ENCODE measurements around the gene SLMAP. TPM values are rescaled to one million over a fixed set of nuclear protein-coding genes. Genes with fewer than 3 reads are reported as not detected.
A peak's percentile ranks its signal among the peaks of the same experiment; 100 is the strongest.

Gene SLMAP
- total RNA-seq, 1 donor from 2014 or later: 71.4 TPM

- no peaks in the 10 kb centered on the region for H3K27me3 ChIP-seq (ENCODE audit: insufficient read depth, low read length)
- H3K9me3 ChIP-seq (ENCODE audit: insufficient read depth, low read depth, low read length): no peaks in the 10 kb centered on the region
- no peak overlapping the region for H2AFZ ChIP-seq (ENCODE audit: low read depth, low read length)
- DNase-seq (ENCODE audit: low read depth): no peak
- no peak overlapping the region for H3K4me2 ChIP-seq (ENCODE audit: low read length)
- no peak overlapping the region for H3K27ac ChIP-seq (ENCODE audit: low read depth, low read length)
- TF ChIP-seq CTCF (IDR thresholded peaks at IDR 0.05; ENCODE audit: insufficient read depth, low read depth, low read length) (no peak), EZH2 (IDR thresholded peaks at IDR 0.05; ENCODE audit: insufficient read depth, low read length) (no peak)
- no peaks in the 10 kb centered on the region for H3K36me3 ChIP-seq (ENCODE audit: insufficient read depth, low read length)
- peak overlapping the region; percentile 87 for H3K27ac Mint-ChIP-seq (ENCODE audit: unreplicated experiment)
- H3K79me2 ChIP-seq (ENCODE audit: insufficient read depth, low read length): peaks cover 81% of the 10 kb centered on the region
- no peaks in the 10 kb centered on the region for H3K27me3 Mint-ChIP-seq (ENCODE audit: low read depth, unreplicated experiment)
- H4K20me1 ChIP-seq (ENCODE audit: insufficient read depth, low read length): peaks cover 49% of the 10 kb centered on the region
- H3K36me3 Mint-ChIP-seq (ENCODE audit: low read depth, unreplicated experiment): no peaks in the 10 kb centered on the region
- no peaks in the 10 kb centered on the region for H3K4me1 ChIP-seq (ENCODE audit: insufficient read depth, low read length)
- no peak overlapping the region for H3K9ac ChIP-seq (ENCODE audit: low read length)
- no peaks in the 10 kb centered on the region for H3K9me3 Mint-ChIP-seq (ENCODE audit: unreplicated experiment)
- peaks cover 3% of the 10 kb centered on the region for H3K4me1 Mint-ChIP-seq (ENCODE audit: low read depth, unreplicated experiment)
- no peak for FAIRE-seq
- no peak overlapping the region for H3K4me3 Mint-ChIP-seq (ENCODE audit: unreplicated experiment)
- no peak overlapping the region for H3K4me3 ChIP-seq (ENCODE audit: insufficient read depth, low read depth, low read length)
Observed at GRCh38 chr3:57778494-57778893, 22.4 kb downstream of the SLMAP start.

- Histone ChIP-seq H3K9ac (ENCODE audit: low read length) (no peak overlapping the region), H3K27me3 (ENCODE audit: insufficient read depth, low read length) (no peaks in the 10 kb centered on the region), H4K20me1 (ENCODE audit: insufficient read depth, low read length) (peaks cover 60% of the 10 kb centered on the region), H3K4me3 (ENCODE audit: insufficient read depth, low read depth, low read length) (no peak overlapping the region), H3K4me2 (ENCODE audit: low read length) (no peak overlapping the region), H3K9me3 (ENCODE audit: insufficient read depth, low read depth, low read length) (no peaks in the 10 kb centered on the region), H3K4me1 (ENCODE audit: insufficient read depth, low read length) (no peaks in the 10 kb centered on the region), H3K36me3 (ENCODE audit: insufficient read depth, low read length) (no peaks in the 10 kb centered on the region), H2AFZ (ENCODE audit: low read depth, low read length) (no peak overlapping the region), H3K27ac (ENCODE audit: low read depth, low read length) (no peak overlapping the region), H3K79me2 (ENCODE audit: insufficient read depth, low read length) (peaks cover 82% of the 10 kb centered on the region)
- H3K36me3 Mint-ChIP-seq (ENCODE audit: low read depth, unreplicated experiment): no peaks in the 10 kb centered on the region
- no peaks in the 10 kb centered on the region for H3K27me3 Mint-ChIP-seq (ENCODE audit: low read depth, unreplicated experiment)
- H3K27ac Mint-ChIP-seq (ENCODE audit: unreplicated experiment): no peak overlapping the region
- no peak for DNase-seq (ENCODE audit: low read depth)
- no peak for FAIRE-seq
- H3K4me1 Mint-ChIP-seq (ENCODE audit: low read depth, unreplicated experiment): peaks cover 7% of the 10 kb centered on the region
- TF ChIP-seq CTCF (IDR thresholded peaks at IDR 0.05; ENCODE audit: insufficient read depth, low read depth, low read length) (no peak), EZH2 (IDR thresholded peaks at IDR 0.05; ENCODE audit: insufficient read depth, low read length) (no peak)
- H3K9me3 Mint-ChIP-seq (ENCODE audit: unreplicated experiment): no peaks in the 10 kb centered on the region
- no peak overlapping the region for H3K4me3 Mint-ChIP-seq (ENCODE audit: unreplicated experiment)
Observed at GRCh38 chr3:57779666-57780065, 23.6 kb downstream of the SLMAP start.

DNA sequence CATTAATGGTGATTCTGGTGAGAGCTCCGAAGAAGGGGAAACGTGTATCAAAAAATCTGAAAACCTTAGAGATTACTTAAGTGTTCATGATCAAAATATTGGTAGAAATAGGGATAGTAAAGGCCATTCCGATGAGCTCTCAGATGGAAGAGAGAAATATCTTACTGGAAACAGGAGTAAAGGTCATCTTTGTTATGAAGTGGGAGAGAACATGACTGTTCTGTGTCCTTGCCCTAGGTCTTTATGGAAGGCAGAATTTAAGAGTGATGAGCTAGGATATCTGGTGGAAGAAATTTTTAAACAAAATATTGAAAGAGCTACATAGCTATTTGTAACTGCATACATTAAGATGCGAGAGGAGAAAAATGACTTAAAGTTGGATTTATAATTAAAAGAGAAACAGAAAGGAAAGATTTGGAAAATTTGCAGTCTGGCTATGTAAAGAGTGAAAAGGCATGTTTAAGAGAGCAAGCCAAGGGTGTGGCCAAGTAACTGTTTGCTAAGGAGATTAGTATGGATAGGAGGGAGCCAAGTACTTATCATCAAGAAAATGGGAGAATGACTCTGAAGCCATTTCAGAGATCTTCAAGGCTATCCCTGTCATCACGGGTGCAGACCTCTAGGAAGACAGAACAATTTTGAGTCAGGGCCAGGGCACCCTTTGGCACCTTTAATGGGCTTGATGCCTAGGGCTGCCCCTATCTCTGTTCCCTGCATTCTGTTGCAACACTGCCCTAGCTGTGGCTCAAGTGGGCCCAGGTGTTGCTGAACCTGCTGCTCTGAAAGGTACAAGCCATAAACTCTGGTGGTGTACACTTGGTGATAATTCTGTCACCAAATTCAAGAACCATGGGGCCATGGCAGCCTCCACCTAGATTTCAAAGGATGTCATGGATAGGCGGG is 27.3 kb downstream of the SLMAP start:
- Histone ChIP-seq H3K27ac (ENCODE audit: low read depth, low read length) (no peak overlapping the region), H3K4me1 (ENCODE audit: insufficient read depth, low read length) (no peaks in the 10 kb centered on the region), H3K27me3 (ENCODE audit: insufficient read depth, low read length) (no peaks in the 10 kb centered on the region), H3K36me3 (ENCODE audit: insufficient read depth, low read length) (no peaks in the 10 kb centered on the region), H3K9ac (ENCODE audit: low read length) (no peak overlapping the region), H3K4me2 (ENCODE audit: low read length) (no peak overlapping the region), H3K79me2 (ENCODE audit: insufficient read depth, low read length) (peaks cover 90% of the 10 kb centered on the region), H2AFZ (ENCODE audit: low read depth, low read length) (no peak overlapping the region), H4K20me1 (ENCODE audit: insufficient read depth, low read length) (peaks cover 65% of the 10 kb centered on the region), H3K4me3 (ENCODE audit: insufficient read depth, low read depth, low read length) (no peak overlapping the region), H3K9me3 (ENCODE audit: insufficient read depth, low read depth, low read length) (no peaks in the 10 kb centered on the region)
- Mint-ChIP-seq H3K36me3 (ENCODE audit: low read depth, unreplicated experiment) (no peaks in the 10 kb centered on the region), H3K4me3 (ENCODE audit: unreplicated experiment) (no peak overlapping the region), H3K9me3 (ENCODE audit: unreplicated experiment) (no peaks in the 10 kb centered on the region), H3K4me1 (ENCODE audit: low read depth, unreplicated experiment) (peaks cover 5% of the 10 kb centered on the region), H3K27ac (ENCODE audit: unreplicated experiment) (no peak overlapping the region), H3K27me3 (ENCODE audit: low read depth, unreplicated experiment) (no peaks in the 10 kb centered on the region)
- DNase-seq (ENCODE audit: low read depth) (no peak), FAIRE-seq (no peak)
- TF ChIP-seq EZH2 (IDR thresholded peaks at IDR 0.05; ENCODE audit: insufficient read depth, low read length) (no peak), CTCF (IDR thresholded peaks at IDR 0.05; ENCODE audit: insufficient read depth, low read depth, low read length) (no peak)
